GM10266 (cell line): ENCODE results near the gene PDE8B.

Source experiments
- DNase-seq: peaks from one replicate; pipeline ENCODE4 v3.0.0; 2012; ENCODE audit errors: extremely low spot score
- TF ChIP-seq, protein P1 (sequence below): IDR thresholded peaks from 2 replicates; pipeline ENCODE4 v1.5.1; 2012; ENCODE audit warnings: mild to moderate bottlenecking, low read depth; ENCODE audit not compliant: control insufficient read depth, insufficient read depth; ENCODE audit errors: missing control alignments

The PDE8B gene

GRCh38 chr5:77360381-77360780, 149.9 kb downstream of the PDE8B start:
- no peak for DNase-seq
- TF ChIP-seq, protein P1, sequence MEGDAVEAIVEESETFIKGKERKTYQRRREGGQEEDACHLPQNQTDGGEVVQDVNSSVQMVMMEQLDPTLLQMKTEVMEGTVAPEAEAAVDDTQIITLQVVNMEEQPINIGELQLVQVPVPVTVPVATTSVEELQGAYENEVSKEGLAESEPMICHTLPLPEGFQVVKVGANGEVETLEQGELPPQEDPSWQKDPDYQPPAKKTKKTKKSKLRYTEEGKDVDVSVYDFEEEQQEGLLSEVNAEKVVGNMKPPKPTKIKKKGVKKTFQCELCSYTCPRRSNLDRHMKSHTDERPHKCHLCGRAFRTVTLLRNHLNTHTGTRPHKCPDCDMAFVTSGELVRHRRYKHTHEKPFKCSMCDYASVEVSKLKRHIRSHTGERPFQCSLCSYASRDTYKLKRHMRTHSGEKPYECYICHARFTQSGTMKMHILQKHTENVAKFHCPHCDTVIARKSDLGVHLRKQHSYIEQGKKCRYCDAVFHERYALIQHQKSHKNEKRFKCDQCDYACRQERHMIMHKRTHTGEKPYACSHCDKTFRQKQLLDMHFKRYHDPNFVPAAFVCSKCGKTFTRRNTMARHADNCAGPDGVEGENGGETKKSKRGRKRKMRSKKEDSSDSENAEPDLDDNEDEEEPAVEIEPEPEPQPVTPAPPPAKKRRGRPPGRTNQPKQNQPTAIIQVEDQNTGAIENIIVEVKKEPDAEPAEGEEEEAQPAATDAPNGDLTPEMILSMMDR: no peak

- TF ChIP-seq, protein P1: no peak
- DNase-seq: no peak
These were observed 150.5 kb downstream of the PDE8B start for GRCh38 chr5:77360973-77361372.

GRCh38 chr5:77366717-77367500, 156.4 kb downstream of the PDE8B start:
- DNase-seq: no peak
- TF ChIP-seq, protein P1: no peak

- no peak for DNase-seq
These were observed 157.3 kb downstream of the PDE8B start for GRCh38 chr5:77367741-77368140.

DNA sequence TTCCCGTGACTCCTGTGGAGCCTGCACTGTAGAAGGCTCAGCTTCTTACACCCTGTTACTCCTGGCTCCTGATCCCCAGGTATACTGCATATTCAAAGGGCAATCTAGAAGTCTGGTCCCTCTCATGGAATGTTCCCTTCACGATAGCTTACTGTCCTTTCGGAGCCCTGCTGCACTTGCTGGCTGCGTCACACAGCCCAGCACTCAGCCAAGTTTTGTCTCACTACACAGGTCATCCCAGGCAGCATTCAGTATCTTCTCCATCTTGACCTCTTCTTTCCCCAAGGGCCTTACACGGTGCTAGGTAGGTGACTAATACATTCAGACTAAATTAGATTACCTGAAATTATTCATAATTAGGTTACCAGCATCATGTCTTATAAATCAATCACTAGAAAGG, 157.9 kb downstream of the PDE8B start:
- no peak for DNase-seq
- TF ChIP-seq, protein P1: no peak

More at GRCh38 chr5:77367741-77368140, 157.3 kb downstream of the PDE8B start:
- TF ChIP-seq, protein P1: no peak

DNA sequence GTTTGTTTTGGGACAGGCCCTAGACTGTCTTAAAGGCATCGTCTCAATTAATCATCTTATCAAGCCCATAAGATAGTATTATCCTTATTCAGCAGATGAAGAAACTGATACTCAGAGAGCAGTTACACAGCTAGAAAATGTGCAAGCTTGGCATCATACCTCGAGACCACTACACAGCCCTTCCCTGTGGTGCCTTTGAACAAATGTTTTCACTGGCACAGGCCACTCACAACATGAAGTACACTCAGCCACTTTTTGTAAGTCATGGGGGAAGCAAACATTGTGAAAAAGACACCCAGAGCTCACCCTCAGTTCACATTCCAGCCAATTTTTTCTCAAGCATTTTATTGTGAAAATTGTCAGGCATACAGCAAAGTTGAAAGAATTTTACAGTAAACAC, 159.1 kb downstream of the PDE8B start:
- no peak for DNase-seq
- TF ChIP-seq, protein P1: no peak

DNA sequence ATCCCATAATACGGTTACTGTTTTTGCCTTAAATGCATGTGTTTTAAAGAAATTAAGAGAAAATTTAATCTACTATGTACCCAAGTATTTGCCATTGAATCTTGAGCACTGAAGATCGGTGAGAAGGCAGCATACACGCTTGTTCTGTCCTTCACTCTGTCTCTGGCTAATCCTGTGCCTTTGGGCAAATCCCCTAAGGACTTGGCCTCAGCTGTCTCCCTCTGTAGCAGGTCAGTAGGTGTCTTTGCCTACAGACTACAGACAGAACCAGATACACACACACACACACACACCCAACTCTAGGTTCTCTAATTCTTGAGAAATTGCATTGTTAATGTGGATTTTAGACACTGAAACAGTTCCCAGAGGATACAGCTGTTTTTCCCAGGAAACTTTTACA, 164.2 kb downstream of the PDE8B start:
- DNase-seq: no peak
- TF ChIP-seq, protein P1: no peak
